GM19455 (cell line): ENCODE results near the gene ASNS.

Experiments used
- ATAC-seq: cut with Tn5 transposase; IDR thresholded peaks from one replicate; pipeline ENCODE4 v1.9.1; 2021; ENCODE audit not compliant: unreplicated experiment

The ASNS gene

GRCh38 chr7:97844036-97844435, 28.2 kb downstream of the ASNS start:
- ATAC-seq = no peak

DNA sequence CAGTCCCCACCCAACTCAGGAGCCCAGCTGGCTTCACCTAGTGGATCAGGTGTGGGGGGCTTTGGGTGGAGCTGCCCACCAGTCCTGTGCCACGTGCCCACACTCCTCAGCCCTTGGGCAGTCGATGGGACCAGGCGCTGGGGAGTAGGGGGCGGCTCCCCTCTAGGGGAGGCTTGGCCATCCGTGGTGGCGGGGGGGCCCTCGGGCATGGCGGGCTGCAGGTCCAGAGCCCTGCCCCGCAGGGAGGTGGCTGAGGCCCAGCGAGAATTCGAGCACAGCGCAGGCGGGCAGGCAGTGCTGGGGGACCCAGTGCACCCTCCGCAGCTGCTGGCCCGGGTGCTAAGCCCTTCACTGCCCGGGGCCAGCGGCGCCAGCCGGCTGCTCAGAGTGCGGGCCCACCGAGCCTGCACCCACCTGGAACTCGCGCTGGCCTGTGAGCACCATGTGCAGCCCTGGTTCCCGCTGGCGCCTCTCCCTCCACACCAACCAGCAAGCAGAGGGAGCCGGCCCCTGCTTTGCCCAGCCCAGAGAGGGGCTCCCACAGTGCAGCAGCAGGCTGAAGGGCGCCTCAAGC, 29.3 kb downstream of the ASNS start:
- ATAC-seq = no peak

DNA sequence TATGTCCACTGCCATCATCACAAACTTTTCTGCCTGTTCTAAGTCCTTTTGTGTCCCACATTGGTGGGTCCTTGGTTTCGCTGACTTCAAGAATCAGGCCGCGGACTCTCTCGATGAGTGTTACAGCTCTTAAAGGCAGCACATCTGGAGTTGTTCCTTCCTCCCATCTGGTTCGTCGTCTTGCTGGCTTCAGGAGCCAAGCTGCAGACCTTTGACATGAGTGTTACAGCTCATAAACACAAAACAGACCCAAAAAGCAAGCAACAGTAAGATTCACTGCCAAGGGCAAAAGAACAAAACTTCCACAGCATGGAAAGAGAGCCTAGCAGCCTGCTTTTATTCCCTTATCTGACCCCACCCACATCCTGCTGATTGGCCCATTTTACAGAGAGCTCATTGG, 30.2 kb downstream of the ASNS start:
- ATAC-seq = no peak

DNA sequence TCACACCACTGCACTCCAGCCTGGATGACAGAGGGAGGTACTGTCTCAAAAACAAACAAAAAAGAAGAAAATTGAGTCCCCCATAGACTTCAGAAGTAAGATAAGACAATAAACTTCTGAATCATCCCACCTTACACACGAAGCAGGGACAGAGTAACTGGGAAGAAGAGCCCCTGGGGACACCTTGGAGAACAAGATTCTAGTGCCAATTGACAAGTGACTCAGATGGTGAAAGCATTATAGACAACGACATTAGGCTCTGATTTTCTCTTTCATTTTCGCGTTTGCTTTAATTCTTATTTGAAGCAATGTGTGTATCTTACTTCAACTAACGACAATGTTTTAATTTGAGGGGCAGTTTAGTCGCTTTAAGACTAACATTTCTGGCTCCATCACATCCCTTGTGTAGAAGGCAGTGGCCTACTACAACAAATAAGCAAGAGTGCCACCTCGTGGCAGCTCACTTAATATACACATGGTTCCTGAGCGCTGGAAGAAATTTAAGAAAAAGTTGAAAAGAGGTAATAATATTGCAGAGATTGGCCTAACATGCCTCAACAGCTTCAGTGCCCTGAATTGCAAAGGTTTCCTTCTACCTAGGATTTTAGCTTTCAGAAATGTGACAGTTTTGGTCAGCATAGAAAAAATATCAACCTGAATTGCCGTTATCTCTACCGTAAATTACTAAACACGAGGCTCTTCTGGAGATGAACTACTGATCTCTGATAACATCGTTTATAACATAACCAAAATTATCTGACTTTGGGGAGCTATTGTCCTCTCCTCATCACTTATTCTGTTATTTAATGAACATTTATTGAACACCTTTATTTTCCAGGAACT, 36.7 kb downstream of the ASNS start:
- peak; percentile 86 for ATAC-seq

- ATAC-seq = no peak
Measured at GRCh38 chr7:97819161-97819560, 53.0 kb downstream of the ASNS start.

DNA sequence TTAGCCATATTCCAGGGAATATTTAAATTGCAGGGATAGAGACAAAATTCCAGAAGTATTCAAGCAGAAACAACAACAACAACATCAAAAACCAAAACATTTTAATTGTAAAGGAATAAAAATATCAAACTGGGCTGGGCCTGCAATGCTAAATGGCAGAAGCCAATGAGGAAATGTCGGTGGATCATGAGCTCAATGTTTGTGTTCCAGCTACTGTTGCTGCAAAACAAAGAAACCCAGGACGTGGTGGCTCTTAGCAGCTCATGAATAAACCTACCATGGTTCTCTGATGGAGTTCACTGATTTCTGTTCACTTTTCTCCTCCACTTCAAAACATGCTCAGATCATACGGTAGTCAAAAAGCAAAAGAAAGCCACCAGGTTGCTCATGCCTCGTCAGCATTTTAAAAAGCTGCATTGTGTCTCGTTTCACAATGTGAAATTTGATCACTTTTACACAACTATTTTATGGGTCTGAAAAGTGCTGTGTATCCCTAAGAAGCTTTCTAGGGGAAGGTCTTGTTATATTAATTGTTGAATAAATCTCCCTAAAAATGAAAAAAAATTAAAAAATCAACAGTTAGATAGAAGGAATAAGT, 54.0 kb downstream of the ASNS start:
- ATAC-seq = no peak
